ENCODE results near the gene VPS13D.

The VPS13D gene

DNA sequence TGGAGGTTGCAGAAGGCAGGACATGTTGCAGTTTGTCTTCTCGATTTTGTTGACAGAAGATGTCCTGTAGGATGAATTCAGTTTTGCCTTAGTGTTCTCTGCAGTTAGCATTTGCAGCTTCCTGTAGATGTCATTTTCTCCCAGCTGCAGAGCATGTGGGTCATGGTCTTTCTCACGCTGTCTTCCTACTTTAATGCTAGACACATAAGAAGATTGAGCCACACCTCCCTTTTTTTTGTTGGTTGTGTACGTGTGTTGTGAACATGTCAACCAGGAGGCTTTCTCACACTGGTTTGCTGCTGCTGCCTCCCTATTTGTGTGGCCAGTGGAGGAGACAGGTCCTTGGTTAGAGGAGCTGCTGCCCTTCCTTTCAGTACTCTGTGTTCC is 110.7 kb downstream of the VPS13D start:
- Histone ChIP-seq H3K4me1 (ENCODE audit: low read depth, poor library complexity, severe bottlenecking) (no peaks in the 10 kb centered on the region), H3K4me2 (no peak overlapping the region), H2AFZ (ENCODE audit: low read depth) (no peak overlapping the region), H3K36me3 (ENCODE audit: insufficient read depth) (no peaks in the 10 kb centered on the region), H3K9ac (no peak overlapping the region), H3K27me3 (ENCODE audit: insufficient read depth, low read depth) (no peaks in the 10 kb centered on the region), H3K4me3 (IDR thresholded peaks at IDR 0.05; ENCODE audit: insufficient read depth, low read depth, low read length) (no peak overlapping the region), H4K20me1 (ENCODE audit: insufficient read depth) (no peaks in the 10 kb centered on the region), H3K27ac (no peak overlapping the region), H3K79me2 (ENCODE audit: insufficient read depth, low read depth) (no peaks in the 10 kb centered on the region)
- TF ChIP-seq, protein P1, sequence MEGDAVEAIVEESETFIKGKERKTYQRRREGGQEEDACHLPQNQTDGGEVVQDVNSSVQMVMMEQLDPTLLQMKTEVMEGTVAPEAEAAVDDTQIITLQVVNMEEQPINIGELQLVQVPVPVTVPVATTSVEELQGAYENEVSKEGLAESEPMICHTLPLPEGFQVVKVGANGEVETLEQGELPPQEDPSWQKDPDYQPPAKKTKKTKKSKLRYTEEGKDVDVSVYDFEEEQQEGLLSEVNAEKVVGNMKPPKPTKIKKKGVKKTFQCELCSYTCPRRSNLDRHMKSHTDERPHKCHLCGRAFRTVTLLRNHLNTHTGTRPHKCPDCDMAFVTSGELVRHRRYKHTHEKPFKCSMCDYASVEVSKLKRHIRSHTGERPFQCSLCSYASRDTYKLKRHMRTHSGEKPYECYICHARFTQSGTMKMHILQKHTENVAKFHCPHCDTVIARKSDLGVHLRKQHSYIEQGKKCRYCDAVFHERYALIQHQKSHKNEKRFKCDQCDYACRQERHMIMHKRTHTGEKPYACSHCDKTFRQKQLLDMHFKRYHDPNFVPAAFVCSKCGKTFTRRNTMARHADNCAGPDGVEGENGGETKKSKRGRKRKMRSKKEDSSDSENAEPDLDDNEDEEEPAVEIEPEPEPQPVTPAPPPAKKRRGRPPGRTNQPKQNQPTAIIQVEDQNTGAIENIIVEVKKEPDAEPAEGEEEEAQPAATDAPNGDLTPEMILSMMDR (conservative IDR thresholded peaks at IDR 0.05; ENCODE audit: low read depth, low read length), result no peak

- H3K27ac ChIP-seq, result no peak overlapping the region
- H3K4me2 ChIP-seq, result no peak overlapping the region
- no peaks in the 10 kb centered on the region for H3K4me1 ChIP-seq (ENCODE audit: low read depth, poor library complexity, severe bottlenecking)
- H3K4me3 ChIP-seq (IDR thresholded peaks at IDR 0.05; ENCODE audit: insufficient read depth, low read depth, low read length), result no peak overlapping the region
- no peaks in the 10 kb centered on the region for H3K79me2 ChIP-seq (ENCODE audit: insufficient read depth, low read depth)
- no peaks in the 10 kb centered on the region for H3K27me3 ChIP-seq (ENCODE audit: insufficient read depth, low read depth)
- no peak overlapping the region for H2AFZ ChIP-seq (ENCODE audit: low read depth)
- H3K36me3 ChIP-seq (ENCODE audit: insufficient read depth), result no peaks in the 10 kb centered on the region
- H4K20me1 ChIP-seq (ENCODE audit: insufficient read depth), result no peaks in the 10 kb centered on the region
- TF ChIP-seq, protein P1 (conservative IDR thresholded peaks at IDR 0.05; ENCODE audit: low read depth, low read length), result no peak
- H3K9ac ChIP-seq, result no peak overlapping the region
Measured at GRCh38 chr1:12341667-12342066, 111.8 kb downstream of the VPS13D start.

DNA sequence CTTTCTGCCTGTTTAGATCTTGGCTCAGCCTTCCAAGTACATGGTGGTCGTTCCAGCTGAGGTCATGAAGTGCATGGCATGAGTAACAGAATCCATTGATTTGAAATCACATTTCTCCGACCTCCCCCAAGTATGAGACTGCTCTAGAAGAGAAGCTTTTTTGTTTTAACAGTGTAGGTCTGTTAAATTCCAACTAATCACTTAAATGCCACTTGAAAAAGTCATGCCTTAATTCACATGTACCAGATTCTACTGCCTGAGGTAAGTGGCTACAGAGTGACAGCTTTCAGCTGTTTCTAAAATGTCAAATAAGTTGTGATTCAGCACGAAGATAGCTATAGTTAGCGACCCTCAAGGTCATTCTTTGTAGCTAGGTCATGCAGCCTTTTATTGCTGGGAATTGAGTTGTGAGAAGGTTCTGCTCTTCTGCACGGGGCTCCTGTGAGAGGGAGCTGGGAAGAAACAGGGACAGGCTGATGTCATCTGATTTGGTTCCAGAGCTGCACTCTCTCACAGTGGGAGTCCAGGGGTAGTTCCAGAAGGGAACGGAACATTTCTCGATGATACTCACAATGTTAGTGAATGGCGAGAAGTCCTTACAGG is 112.7 kb downstream of the VPS13D start:
- no peak overlapping the region for H3K27ac ChIP-seq
- H3K36me3 ChIP-seq (ENCODE audit: insufficient read depth), result 0 out of 2 replicates have a peak, but pooled peaks cover 3% of the 10 kb centered on the region
- no peaks in the 10 kb centered on the region for H4K20me1 ChIP-seq (ENCODE audit: insufficient read depth)
- TF ChIP-seq, protein P1 (conservative IDR thresholded peaks at IDR 0.05; ENCODE audit: low read depth, low read length), result no peak
- H3K4me2 ChIP-seq, result no peak overlapping the region
- no peaks in the 10 kb centered on the region for H3K27me3 ChIP-seq (ENCODE audit: insufficient read depth, low read depth)
- no peaks in the 10 kb centered on the region for H3K79me2 ChIP-seq (ENCODE audit: insufficient read depth, low read depth)
- no peak overlapping the region for H3K4me3 ChIP-seq (IDR thresholded peaks at IDR 0.05; ENCODE audit: insufficient read depth, low read depth, low read length)
- H3K9ac ChIP-seq, result no peak overlapping the region
- H3K4me1 ChIP-seq (ENCODE audit: low read depth, poor library complexity, severe bottlenecking), result no peaks in the 10 kb centered on the region
- H2AFZ ChIP-seq (ENCODE audit: low read depth), result no peak overlapping the region

DNA sequence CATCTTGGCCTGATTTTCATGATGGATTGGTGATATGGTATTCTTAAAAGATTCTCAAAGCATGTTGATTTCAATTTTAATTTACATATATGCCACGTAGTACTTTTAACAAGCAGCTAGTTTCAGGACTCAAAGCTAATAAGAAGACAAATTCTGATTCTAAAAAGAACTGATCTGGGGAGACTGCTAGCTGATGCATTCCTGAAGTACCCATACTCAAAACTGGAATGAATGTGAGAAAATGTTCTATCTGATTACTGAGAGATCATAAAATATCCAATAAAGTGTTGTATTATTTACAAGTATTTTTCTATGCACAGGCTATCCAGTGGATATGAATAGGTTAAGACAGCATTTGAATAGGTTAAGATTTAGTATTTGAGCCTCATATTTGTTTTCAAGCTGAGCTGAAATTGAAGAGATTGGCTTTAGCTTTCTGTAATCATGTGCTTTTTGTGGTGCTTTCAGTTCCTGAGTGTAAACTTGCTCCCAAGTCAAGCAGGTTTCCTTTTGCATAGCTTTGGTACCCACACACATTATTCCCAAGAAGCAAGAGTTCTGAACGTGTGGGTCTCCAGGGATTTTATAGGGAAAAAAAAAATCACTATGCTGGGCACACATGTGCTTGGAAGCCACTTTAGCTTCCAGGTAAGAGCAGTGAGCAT is 114.1 kb downstream of the VPS13D start:
- Histone ChIP-seq H3K79me2 (ENCODE audit: insufficient read depth, low read depth) (no peaks in the 10 kb centered on the region), H3K27me3 (ENCODE audit: insufficient read depth, low read depth) (no peaks in the 10 kb centered on the region), H3K36me3 (ENCODE audit: insufficient read depth) (0 out of 2 replicates have a peak, but pooled peaks cover 3% of the 10 kb centered on the region), H3K4me2 (no peak overlapping the region), H3K27ac (no peak overlapping the region), H3K4me3 (IDR thresholded peaks at IDR 0.05; ENCODE audit: insufficient read depth, low read depth, low read length) (no peak overlapping the region), H2AFZ (ENCODE audit: low read depth) (no peak overlapping the region), H4K20me1 (ENCODE audit: insufficient read depth) (no peaks in the 10 kb centered on the region), H3K9ac (no peak overlapping the region), H3K4me1 (ENCODE audit: low read depth, poor library complexity, severe bottlenecking) (no peaks in the 10 kb centered on the region)
- TF ChIP-seq, protein P1 (conservative IDR thresholded peaks at IDR 0.05; ENCODE audit: low read depth, low read length), result no peak
